HUES6 (cell line): ENCODE data around the gene RXFP3.

Experiments
- H3K27ac ChIP-seq: 2 replicates; pipeline ENCODE4 v1.7.0; 2013; ENCODE audit warnings: low read depth, mild to moderate bottlenecking, low read length, inconsistent platforms
- H3K27me3 ChIP-seq: 2 replicates; pipeline ENCODE4 v1.6.1; 2013; ENCODE audit warnings: low read length; ENCODE audit not compliant: control insufficient read depth, insufficient read depth
- H3K36me3 ChIP-seq: 2 replicates; pipeline ENCODE4 v1.6.1; 2013; ENCODE audit warnings: low read length; ENCODE audit not compliant: control insufficient read depth, insufficient read depth
- H3K4me1 ChIP-seq: 2 replicates; pipeline ENCODE4 v1.6.1; 2013; ENCODE audit warnings: low read length; ENCODE audit not compliant: control insufficient read depth, insufficient read depth
- H3K4me3 ChIP-seq: 2 replicates; pipeline ENCODE4 v1.5.1; 2013; ENCODE audit warnings: low read depth, low read length
- H3K9ac ChIP-seq: one replicate; pipeline ENCODE4 v1.6.1; 2013; ENCODE audit warnings: mild to moderate bottlenecking, low read length
- H3K9me3 ChIP-seq: 2 replicates; pipeline ENCODE4 v1.6.1; 2013; ENCODE audit warnings: low read depth, low read length; ENCODE audit not compliant: control insufficient read depth, insufficient read depth

The RXFP3 gene

GRCh38 chr5:33981408-33982162, 45.4 kb downstream of the RXFP3 start:
- peaks cover 8% of the 10 kb centered on the region; the same call in 1 of the 2 replicates for H3K9me3 ChIP-seq
- H3K9ac ChIP-seq = no peak overlapping the region
- no peak overlapping the region for H3K27ac ChIP-seq
- peaks cover 46% of the 10 kb centered on the region for H3K4me1 ChIP-seq
- H3K4me3 ChIP-seq = no peak overlapping the region
- no peaks in the 10 kb centered on the region for H3K36me3 ChIP-seq
- H3K27me3 ChIP-seq = no peaks in the 10 kb centered on the region

DNA sequence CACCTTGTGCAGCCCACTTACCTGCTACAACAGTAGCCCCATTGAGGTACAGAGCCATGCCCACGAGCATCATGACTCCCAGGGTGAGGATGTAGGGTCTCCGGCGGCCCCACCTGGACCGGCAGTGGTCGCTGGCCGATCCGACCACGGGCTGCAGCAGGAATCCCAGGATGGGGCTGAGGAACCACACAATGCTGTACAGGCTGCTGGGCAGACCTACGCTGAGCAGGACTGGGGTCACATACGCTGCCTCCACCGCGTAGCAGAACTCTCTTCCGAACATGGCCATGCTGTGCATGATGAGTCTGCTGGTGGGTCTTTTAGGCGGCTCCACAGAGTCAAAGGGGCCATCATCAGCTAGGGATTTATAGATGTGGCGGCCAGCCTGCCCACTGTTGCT, 48.0 kb downstream of the RXFP3 start:
- Histone ChIP-seq H3K9ac (no peak overlapping the region), H3K27ac (no peak overlapping the region), H3K4me3 (no peak overlapping the region), H3K9me3 (peaks cover 13% of the 10 kb centered on the region), H3K27me3 (no peaks in the 10 kb centered on the region), H3K4me1 (peaks cover 23% of the 10 kb centered on the region), H3K36me3 (peaks cover 19% of the 10 kb centered on the region)

DNA sequence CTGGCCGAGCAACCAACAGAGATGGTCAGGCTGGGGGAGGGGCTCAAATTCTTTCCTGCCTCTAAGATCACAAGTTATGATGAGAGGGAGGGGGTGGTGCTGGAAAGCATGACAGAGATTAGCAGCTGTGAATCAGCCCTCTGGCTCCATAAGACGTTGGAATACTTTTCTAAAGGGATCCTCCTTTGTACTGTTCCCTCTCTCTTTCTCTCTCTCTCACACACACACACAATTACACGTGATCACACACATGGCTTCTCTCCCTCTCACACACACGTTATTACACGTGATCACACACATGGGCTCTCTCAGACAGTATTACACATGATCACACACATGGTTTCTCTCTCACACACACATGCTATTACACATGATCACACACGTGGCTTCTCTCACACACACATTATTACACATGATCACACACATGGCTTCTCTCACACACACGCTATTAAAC, 48.5 kb downstream of the RXFP3 start, which contains the start of gene SLC45A2:
SLC45A2 (minus strand) TSS at position 23 of the 454 bp plus-strand sequence. CDS start 110 bp downstream, outside the sequence.
- H3K36me3 ChIP-seq = peaks cover 21% of the 10 kb centered on the region
- H3K4me3 ChIP-seq = no peak within 1 kb of the TSS; the same call in 1 of the 2 replicates
- no peaks in the 10 kb centered on the region for H3K27me3 ChIP-seq
- H3K4me1 ChIP-seq = peaks cover 18% of the 10 kb centered on the region
- H3K9ac ChIP-seq = no peak within 1 kb of the TSS
- H3K9me3 ChIP-seq = peaks cover 13% of the 10 kb centered on the region
- H3K27ac ChIP-seq = no peak within 1 kb of the TSS

DNA sequence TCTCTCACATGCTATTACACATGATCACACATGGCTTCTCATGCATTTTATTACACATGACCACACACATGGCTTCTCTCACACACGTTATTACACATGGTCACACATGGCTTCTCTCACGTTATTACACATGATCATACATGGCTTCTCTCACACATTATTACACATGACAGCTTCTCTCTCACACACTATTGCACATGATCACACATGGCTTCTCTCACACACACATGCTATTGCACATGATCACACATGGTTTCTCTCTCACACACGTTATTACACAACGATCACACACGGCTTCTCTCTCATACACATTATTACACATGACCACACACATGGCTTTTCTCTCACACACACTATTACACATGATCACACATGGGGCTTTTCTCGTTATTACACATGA, 49.3 kb downstream of the RXFP3 start:
- Histone ChIP-seq H3K27ac (no peak overlapping the region), H3K27me3 (no peaks in the 10 kb centered on the region), H3K4me3 (no peak overlapping the region), H3K9ac (no peak overlapping the region), H3K36me3 (peaks cover 21% of the 10 kb centered on the region), H3K9me3 (peaks cover 13% of the 10 kb centered on the region), H3K4me1 (peaks cover 16% of the 10 kb centered on the region; the same call in 1 of the 2 replicates)
